ENCODE results near the gene TMEM248. TPM values are rescaled to one million over a fixed set of nuclear protein-coding genes. Genes with fewer than 3 reads are reported as not detected.
"Not testable (repeated sequence)": the region's sequence is repeated elsewhere in the genome, so short reads cannot be mapped to it uniquely, and the experiment has no call there.

TMEM248 gene
- total and polyA plus RNA-seq, 9 donors: 51.8 to 118 (median 100) TPM

GRCh38 chr7:66910789-66911188 lies 10.2 kb upstream of the TMEM248 start:
- H3K27me3 ChIP-seq: no peaks in the 10 kb centered on the region
- DNase-seq: no peak
- intact Hi-C loops (cut with DNase I): no loop called here
- no peak overlapping the region for H3K27ac ChIP-seq
- H3K4me1 ChIP-seq (ENCODE audit: insufficient read depth): no peaks in the 10 kb centered on the region
- H3K36me3 ChIP-seq: no peaks in the 10 kb centered on the region
- WGBS, 3 donors: 61 to 64% (median 63%) methylated on average over 3 of the region's 3 CpGs
- no peak overlapping the region for H3K4me3 ChIP-seq
- TF ChIP-seq EP300 (IDR thresholded peaks at IDR 0.05): no peak
- no peak for TF ChIP-seq CTCF (IDR thresholded peaks at IDR 0.05)
- H3K9me3 ChIP-seq: no peaks in the 10 kb centered on the region

- H3K4me3 ChIP-seq; H3K27me3 ChIP-seq; DNase-seq; H3K4me1 ChIP-seq (ENCODE audit: insufficient read depth); H3K9me3 ChIP-seq; intact Hi-C loops (cut with DNase I); H3K36me3 ChIP-seq; H3K27ac ChIP-seq: not testable (repeated sequence)
- 92 to 94% (median 94%) methylated on average over 2 of the region's 2 CpGs for WGBS, 3 donors
These were observed 9.8 kb upstream of the TMEM248 start for GRCh38 chr7:66911191-66911590.

- no peak for DNase-seq
- H3K9me3 ChIP-seq: no peaks in the 10 kb centered on the region
- TF ChIP-seq CTCF (IDR thresholded peaks at IDR 0.05) (no peak), POLR2A (IDR thresholded peaks at IDR 0.05) (no peak), EP300 (IDR thresholded peaks at IDR 0.05) (no peak)
- intact Hi-C loops (cut with DNase I): no loop called here
- no peaks in the 10 kb centered on the region for H3K36me3 ChIP-seq
- H3K4me1 ChIP-seq (ENCODE audit: insufficient read depth): no peaks in the 10 kb centered on the region
- H3K27ac ChIP-seq: no peak overlapping the region
- no peak overlapping the region for H3K4me3 ChIP-seq
- 62 to 96% (median 87%) methylated on average over 2 of the region's 2 CpGs for WGBS, 3 donors
- no peaks in the 10 kb centered on the region for H3K27me3 ChIP-seq
These were observed 8.8 kb upstream of the TMEM248 start for GRCh38 chr7:66912195-66912594.

GRCh38 chr7:66913118-66914037 lies 7.6 kb upstream of the TMEM248 start:
- H3K36me3 ChIP-seq: no peaks in the 10 kb centered on the region
- H3K4me1 ChIP-seq (ENCODE audit: insufficient read depth): no peaks in the 10 kb centered on the region
- H3K9me3 ChIP-seq: no peaks in the 10 kb centered on the region
- DNase-seq: no peak
- WGBS, 3 donors: 85 to 88% (median 86%) methylated on average over 12 of the region's 12 CpGs
- no peaks in the 10 kb centered on the region for H3K27me3 ChIP-seq
- TF ChIP-seq POLR2A (IDR thresholded peaks at IDR 0.05) (no peak), EP300 (IDR thresholded peaks at IDR 0.05) (no peak), CTCF (IDR thresholded peaks at IDR 0.05) (no peak)
- no peak overlapping the region for H3K4me3 ChIP-seq
- H3K27ac ChIP-seq: no peak overlapping the region
- intact Hi-C loops (cut with DNase I): no loop called here

GRCh38 chr7:66917904-66918303 lies 3.1 kb upstream of the TMEM248 start:
- H3K27ac ChIP-seq; H3K9me3 ChIP-seq; H3K4me1 ChIP-seq (ENCODE audit: insufficient read depth); H3K4me3 ChIP-seq; DNase-seq; intact Hi-C loops (cut with DNase I); H3K36me3 ChIP-seq; H3K27me3 ChIP-seq: not testable (repeated sequence)
- 67 to 74% (median 68%) methylated on average over 7 of the region's 7 CpGs for WGBS, 3 donors
